Activated T-cell treated with anti-CD3 and anti-CD28 coated beads for 24 hours (primary cell): ENCODE results near the gene TFPT.
A peak's percentile ranks its signal among the peaks of the same experiment; 100 is the strongest.

Experiments
- DNase-seq: peaks from one replicate; pipeline ENCODE4 v3.0.0-alpha.2; 2020; ENCODE audit warnings: low read depth

The TFPT gene, protein sequence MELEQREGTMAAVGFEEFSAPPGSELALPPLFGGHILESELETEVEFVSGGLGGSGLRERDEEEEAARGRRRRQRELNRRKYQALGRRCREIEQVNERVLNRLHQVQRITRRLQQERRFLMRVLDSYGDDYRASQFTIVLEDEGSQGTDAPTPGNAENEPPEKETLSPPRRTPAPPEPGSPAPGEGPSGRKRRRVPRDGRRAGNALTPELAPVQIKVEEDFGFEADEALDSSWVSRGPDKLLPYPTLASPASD

DNA sequence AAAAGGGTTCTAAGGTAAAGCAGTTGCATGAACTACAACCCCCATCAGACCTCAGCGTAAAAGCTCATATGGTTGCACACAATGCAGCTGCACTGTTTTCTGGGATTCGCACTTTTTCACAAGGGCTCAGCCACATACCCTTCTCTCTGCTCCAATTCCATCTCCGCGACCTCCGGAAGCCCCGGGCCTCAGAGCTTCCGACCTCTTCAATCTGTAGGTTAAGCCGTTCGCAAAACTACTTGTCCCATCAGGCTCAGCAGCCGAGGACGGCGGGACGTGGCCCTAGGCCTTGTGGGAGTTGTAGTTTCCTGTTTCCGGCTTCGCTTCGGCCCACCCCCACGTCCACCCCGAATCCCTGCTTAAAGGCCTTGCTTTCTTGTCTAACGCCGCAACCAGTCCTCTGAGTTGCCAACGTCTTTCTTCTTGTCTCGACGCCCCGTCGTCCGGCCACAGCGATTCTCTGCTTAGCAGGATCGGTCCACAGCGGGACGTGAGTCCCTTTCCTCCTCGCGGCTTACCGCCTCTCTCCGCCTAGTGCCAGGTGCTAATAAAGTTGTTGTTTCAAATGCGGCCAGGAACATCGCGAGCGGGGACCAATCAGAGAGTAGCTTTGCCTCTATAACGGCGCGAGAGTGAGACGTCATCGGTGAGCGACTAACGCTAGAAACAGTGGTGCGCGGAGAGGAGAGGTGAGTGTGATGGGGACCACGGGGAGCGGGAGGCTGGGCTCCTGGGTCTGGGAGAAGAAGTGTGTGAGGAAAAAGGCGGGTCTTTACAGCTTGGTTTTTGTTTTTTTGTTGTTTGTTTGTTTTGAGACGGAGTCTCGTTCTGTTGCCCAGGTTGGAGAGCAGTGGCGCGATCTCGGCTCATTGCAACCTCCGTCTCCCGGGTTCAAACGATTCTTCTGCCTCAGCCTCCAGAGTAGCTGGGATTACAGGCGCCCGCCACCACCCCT lies at the start of gene TFPT, which contains the start of gene PRPF31:
TFPT (minus strand) TSS at position 549 of the 955 bp plus-strand sequence; CDS start at position 161, 388 bp downstream.
PRPF31 (plus strand) TSS at position 646 of the 955 bp plus-strand sequence. CDS start 2,525 bp downstream, outside the sequence.
- peak; percentile 94 for DNase-seq

DNA sequence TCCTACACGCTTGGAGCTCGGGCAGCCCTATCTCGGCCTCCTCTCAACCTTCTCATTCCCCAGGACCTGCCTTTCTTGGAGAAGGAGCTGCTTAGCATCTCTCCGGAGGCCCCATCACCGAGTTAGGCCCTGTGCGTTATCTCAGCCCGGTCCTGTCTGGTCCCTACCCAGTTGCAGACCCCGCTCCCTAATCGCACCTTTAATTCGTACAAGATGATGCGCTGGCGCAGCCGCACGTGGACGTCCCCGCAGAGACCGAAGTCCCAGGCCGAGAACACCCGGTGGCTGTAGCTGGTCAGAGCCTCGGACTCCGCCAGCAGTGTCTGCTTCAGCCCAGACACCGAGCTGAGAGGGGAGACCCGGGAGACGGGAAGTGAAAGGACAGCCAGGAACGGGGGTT lies 49.8 kb upstream of the TFPT start:
- DNase-seq, result no peak

DNA sequence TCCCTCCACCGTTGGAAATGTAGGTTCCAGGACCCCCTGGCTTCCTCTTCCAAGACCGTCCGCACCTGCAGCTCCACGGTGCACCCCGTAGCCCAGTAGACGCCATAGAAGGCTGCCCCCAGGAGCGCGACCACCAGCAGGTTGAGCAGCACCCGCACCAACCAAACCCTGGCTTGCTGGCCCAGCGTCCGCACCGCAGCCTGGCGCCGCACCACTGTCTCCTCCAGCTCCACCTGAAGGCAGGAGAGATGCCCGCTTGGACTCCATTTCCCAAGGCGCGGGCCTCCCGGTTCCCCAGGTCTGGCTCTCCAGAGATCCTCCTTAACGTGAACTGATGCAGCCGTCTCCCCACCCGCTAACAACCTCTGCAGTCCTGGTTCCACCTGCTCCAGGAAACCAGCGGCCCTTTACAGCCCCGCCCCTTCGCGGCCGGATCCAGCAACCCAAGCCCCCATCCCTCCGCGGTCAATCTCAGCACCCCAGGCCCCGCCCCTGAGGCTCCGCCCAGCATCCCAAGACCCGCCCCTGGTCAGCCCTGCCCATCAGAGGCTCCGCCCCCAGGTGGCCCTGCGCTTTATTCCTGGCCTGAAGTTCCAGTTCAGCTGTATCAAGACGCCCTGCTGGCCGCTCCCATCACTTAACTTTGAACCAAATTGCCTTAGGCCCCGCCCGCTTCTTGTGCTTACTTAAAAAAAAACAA lies 49.1 kb upstream of the TFPT start:
- DNase-seq, result peak; percentile 38

DNA sequence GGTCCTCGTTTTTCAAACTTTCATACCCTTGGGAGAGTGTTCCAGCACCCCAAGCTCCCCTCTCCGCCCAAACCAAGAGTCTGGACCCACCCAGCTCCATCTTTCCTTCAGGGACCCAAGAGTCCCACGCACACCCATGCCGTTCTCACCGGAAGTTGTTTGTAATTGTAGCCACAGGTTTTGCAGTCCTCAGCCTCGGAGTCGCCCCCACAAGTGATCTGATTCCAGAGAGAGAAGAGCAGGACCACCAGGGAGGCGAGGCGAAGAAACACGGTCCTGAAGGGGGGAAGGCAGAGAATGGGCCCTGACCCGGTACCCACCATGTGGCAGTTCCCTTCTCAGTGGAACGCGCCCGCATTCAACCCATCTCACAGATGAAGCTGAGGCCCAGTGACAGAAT lies 47.4 kb upstream of the TFPT start:
- DNase-seq, result no peak

DNA sequence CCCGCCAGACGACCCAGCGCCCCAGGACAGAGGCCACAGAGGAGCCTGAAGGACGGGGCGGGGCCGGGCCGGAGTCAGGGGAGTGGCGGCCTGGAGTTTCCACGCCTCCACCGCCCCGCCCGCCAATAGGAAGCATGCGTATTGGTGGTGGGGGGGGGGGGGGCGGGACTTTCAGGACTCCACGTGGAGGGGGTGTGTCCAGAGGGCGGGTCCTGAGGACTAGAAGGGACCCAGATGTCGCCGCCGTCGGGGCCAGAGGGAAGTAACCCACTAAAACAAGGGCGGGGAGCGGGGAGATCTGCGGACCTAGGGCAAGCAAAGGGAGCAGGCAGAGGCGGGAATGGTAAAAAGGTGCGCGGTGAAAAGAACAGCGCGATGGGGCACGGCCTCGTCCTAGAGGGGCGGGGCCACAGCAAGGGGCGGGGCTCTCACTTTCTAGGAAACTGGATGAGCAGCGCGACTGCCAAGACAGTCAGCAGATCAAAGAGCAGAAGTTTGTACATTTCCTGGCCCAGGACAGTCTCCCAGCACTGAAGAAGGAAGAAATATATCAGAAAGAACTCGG lies 46.9 kb upstream of the TFPT start:
- peak; percentile 71 for DNase-seq

DNA sequence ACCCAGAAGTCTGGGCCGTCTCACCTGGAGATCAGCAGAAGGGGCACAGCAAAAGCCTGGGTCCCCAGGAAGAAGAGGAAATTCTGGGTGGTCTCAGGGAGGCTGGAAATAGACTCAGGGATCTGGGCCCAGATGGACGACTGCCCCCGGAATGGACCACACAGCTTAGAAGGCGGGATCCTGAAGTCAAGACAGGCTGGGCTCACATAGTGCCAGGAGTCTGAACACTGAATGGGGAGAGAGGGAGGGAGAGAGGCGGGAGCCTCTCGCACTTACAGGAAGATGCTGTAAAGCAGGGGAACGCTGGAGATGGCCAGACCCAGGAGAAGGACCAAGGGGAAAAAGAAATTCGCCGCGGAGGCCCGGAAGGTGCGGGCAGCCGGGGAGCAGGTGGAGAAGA lies 45.4 kb upstream of the TFPT start:
- DNase-seq, result no peak

DNA sequence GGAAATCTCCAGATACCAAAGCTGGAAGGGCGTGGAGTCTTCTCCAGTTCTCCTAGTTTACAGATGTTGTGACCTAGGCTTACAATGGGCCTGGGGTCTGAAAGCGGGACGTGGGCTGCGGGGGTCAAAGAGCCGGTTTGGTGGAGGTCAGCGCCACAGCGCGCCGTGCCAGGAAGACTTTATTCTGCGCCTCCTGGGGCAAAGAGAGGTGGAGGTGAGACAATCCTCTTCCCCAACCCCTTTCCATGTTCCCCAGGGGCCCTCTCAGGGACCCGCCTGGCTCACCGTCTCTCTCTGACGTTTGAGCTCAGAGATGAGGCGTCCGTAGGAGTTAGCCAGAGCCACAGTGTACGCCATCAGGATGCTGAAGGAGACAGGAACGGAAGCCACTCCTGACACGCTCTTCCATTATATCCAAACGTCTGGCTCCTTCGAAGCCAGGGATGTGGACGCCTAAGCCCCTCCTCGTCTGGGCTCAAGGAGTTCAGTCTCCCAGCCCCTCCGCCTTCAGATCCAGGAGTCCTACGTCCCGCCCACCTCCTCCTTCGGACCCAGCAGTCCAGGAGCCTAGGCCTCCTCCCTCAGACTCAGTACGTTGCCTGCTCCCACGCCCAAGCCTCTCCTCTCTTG lies 44.8 kb upstream of the TFPT start:
- DNase-seq, result no peak

DNA sequence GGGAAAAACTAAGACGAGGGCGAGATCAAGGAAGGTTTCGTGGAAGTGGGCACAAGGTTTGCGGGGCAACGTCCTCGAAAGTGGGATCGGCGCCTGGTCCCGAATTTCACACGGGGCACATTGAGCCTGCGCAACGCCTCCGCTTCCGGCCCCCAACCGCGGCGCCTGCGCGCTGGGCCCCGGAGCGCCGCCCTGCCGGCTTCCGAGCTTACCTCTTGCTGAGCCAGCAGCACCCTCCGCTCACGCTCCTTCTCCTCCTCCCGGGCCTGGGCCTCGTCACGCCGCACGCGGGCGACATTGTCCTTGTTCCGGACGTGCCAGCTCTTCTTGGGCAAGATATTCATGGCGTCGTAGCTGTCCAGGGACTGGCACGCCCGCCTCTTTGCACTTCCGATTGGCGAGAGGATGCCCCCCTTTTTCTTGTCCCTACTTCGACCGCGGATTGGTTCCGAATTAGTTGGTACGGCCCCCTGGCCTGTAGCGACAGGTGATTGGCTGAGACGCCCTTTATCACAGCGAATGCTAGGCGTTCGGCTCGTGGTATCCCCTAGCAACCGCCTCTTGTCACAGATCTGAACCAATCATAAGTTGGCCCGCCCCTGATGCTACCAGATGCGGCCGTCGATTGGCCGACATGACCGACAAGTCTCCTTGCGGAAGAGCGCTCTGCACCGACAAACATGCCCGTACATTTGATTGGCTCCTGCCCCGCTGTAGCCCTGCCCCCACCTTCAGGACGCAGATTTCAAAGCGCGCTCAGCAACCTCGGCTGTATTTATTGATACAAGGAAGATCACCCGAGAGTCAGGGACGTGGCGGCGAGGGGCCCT lies 44.1 kb upstream of the TFPT start, which contains the start of gene LENG1:
LENG1 (minus strand) TSS at position 370 of the 830 bp plus-strand sequence; CDS start at position 344, 26 bp downstream.
- DNase-seq, result peak; percentile 99

DNA sequence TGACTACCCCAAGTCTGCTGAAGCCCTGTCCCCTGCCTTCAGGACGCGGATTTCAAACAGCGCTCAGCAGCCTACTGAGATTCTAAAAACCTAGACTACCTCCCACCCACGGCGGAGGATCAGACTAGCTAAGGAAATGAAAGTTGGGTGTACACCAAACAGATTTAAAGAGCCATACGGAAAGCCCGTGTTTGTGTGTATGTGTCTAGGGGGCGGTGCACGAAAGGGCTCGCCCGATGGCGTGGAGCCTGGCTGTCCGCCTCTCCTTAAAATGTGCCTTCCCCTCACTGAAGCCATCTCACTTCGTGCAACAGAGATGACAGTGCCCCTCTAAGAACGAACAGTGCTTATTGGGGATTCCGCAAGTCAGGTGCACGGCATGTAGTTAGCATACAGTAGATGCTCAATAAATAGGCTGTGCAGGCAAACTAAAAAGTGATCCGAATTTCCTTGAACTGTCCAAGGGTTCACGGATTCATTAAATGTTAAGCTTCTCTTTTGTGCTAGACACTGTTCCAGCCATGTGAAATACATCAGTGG lies 43.4 kb upstream of the TFPT start:
- DNase-seq, result peak; percentile 11

DNA sequence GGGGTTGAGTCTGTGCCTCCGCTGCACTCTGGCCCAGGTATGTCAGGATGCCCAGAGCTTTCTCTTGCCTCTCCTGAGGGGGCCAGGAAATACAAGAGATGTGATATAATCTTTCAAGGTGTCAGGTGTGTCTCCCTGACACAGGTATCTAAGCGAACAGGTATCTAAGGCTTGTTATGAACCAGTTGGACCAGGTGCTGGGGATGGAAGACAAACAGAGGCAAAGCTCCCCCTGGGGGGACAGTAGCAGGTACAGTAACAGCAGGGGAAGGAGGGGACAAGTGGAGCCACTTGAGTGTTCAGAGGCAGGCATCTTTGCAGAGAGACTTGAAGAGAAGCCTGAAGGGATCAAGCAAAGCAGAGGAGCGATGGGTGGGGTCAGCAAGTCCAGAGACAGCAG lies 41.5 kb upstream of the TFPT start:
- DNase-seq, result no peak

DNA sequence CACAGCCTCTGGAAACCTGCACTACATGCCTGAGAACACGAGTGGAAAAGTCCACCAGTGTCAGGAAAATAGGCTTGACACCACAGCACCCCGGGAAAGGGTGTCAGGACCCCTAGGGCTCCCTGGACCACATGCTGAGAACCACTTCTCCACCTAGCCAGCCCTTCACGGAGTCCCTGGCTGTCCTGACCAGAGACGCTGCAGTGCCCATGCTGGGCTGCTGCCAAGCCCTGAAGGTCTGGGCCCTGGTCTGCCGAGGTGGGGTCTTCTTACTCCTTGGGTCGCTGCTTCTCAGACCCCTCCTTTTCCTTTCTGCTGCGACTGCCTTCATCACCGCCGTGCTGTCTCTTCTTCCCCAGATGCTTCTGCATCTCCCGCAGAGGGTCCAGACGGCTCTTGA lies 41.0 kb upstream of the TFPT start:
- no peak for DNase-seq

DNA sequence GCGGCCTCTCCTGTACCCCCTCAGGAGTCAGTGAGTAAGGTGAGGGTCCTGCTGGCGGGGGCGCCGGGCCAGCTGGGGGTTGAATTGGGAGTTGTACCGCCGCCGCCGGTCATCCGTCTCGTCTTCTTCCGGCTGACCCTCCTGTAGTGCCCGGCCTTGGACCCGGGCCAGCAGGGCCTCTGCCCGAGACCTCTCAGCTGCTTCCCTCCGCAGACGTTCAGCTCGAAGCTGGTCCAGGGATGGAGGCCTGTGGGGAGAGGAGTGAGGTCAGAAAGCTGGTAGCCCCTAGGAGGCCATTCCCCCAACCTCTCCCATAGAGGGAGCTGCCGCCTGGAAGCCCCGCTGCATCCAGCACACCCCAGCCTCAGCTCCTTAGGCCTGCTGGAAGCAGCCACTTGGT lies 40.2 kb upstream of the TFPT start:
- no peak for DNase-seq

DNA sequence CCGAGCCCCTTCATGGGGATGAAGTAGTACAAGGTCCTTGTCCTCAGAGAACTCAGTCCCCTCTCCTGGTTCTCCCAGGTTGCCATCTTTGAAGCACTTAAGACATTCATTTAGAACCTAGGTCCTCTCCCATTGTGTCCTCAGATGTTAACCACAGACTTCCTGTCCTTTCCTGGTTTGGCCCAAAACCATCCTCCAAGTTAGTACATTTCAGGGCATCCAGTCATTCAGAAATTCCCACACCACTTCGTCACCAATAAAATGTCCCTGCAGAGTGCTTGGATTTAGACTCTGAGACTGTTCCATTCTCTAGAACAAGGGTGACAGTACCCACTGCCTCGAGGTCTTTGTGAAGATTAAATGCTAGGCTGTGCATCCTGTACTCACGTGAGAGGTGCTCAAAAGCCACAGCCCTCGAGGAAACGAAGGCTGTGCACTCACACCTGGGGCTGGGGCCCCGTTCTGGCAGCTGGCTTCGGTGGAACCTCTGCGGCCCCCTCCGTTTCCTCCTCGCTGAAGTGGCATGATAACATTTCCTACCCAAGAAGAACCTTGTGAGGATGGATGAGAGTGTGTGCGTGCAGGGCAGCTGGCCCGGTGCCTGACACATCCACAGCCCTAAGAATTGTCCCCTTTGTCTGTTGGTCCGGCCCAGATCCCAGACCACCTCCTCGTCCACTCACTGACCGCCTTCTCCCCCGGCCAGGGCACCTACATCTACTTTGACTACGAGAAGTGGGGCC lies 39.3 kb upstream of the TFPT start:
- no peak for DNase-seq

DNA sequence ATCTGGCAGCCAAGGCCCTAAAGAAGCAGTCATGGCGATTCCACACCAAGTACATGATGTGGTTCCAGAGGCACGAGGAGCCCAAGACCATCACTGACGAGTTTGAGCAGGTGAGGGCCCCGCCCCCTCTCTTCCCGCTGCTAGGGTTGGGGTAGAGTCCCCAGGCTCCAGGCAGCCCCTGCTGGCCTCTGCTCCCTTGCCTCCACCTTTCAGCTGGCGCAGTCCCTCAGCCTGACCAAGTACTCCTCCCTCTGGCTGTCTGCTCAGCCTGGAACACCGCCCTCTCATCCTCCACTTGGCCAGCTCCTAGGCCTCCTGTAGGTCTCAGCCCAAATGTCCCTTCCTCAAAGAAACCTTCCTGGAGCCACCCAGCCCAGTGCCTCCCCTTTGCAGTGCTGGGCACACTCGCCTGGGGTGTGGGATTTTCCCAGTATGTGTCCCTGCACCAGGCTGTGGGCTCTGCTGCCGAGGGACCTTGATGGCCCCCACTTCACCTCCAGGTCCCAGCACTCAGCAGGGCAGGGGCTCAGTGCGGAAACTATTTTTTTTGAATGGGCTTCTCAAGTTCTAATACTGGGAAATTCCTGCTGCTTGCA lies 38.4 kb upstream of the TFPT start:
- DNase-seq, result no peak

DNA sequence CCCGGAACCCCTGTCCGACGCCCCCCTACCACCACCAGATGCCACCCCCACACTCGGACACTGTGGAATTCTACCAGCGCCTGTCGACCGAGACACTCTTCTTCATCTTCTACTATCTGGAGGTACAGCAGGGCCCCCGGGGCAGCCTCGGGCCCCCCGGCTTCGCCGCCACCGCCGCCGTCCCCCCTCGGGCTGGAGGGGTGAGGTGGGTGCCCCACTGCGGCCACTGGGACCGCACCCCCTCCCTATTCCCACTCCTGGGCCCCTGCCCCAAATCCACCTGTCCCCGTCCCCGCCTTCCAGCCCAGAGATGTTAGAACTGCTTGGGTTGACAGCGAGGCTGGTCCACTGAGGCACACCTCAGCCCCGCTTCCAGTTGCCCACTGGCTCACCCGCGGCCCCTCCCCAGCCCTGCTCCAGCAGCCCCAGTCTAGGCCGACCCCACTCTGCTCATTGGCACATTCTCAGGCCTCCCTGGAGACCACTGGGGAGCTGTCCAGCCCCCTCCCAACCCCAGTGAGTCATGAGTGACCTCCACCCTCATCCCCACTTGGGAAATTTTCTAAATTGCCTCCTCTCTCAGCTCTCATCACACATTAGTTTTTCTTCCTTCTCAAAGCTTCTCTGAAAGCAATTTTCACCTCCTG lies 37.5 kb upstream of the TFPT start:
- DNase-seq, result no peak

DNA sequence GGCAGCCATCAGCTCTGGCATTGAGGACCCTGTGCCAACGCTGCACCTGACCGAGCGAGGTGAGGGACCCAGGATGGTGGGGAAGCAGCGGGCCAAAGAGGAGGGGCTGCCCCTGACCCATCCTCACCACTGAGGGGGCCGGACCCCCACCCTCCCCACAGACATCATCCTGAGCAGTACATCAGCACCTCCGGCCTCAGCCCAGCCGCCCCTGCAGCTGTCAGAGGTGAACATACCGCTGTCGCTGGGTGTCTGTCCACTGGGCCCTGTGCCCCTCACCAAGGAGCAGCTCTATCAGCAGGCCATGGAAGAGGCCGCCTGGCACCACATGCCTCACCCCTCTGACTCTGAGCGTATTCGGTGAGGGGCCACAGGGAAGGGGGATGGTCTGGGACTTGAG lies 36.8 kb upstream of the TFPT start:
- DNase-seq, result no peak

DNA sequence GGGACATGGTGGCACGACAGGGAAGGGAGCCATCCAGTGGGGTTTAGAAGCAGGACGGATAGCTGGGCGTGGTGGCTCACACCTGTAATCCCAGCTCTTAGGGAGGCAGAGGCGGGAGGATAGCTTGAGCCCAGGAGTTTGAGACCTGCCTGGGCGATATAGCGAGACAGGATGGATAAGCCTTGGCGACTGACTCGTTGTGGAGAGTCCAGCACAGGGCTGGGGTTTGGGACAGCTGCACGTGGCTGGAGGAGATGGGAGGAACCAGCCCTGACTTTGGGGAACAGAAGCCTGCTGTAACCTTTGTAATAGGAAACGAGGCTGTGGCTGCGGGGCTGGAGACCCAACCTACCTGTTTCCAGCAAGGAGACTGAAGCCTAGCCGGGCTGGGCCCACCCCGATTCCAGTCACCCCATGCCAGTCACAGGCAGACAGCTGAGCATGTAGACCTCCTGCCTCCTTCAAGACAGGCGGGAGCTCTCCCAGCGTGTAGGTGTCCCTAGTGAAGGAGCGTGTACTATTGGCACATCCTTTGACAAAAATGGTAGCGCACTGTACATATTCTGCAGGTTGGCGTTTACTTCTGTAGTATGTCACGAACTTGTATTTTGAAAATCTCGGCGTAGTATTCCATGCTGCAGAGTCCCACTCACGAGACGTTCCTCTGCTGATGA lies 36.0 kb upstream of the TFPT start:
- no peak for DNase-seq
